ENCODE measurements around the gene PRR35. TPM values are rescaled to one million over a fixed set of nuclear protein-coding genes. Genes with fewer than 3 reads are reported as not detected.

The PRR35 gene
- total and polyA plus RNA-seq, 2 experiments from 2014 or later: not detected

- no peaks in the 10 kb centered on the region for H3K27me3 ChIP-seq (replicated peaks; ENCODE audit: insufficient read depth)
- H3F3A ChIP-seq (ENCODE audit: insufficient read depth): no peaks in the 10 kb centered on the region
- no peaks in the 10 kb centered on the region for H3K36me3 ChIP-seq (ENCODE audit: low read depth)
- H3K9me2 ChIP-seq (ENCODE audit: insufficient read depth): no peaks in the 10 kb centered on the region
- no peaks in the 10 kb centered on the region for H3K4me1 ChIP-seq (ENCODE audit: insufficient read depth)
- H4K20me1 ChIP-seq (ENCODE audit: insufficient read depth): no peaks in the 10 kb centered on the region
- 70 to 73% methylated on average over 7 of the region's 7 CpGs for WGBS, 2 experiments (ENCODE audit: low coverage in 1 of 2, low lambda C conversion rate in 2 of 2, missing lambda C conversion rate in 2 of 2)
- no peaks in the 10 kb centered on the region for H3K9me3 ChIP-seq (ENCODE audit: low read depth)
- no peak for DNase-seq
- H3K27ac ChIP-seq: no peak overlapping the region
- H3K79me2 ChIP-seq (ENCODE audit: insufficient read depth): peaks cover 70% of the 10 kb centered on the region
- H2AFZ ChIP-seq: no peak overlapping the region
- no peak overlapping the region for H3K9ac ChIP-seq
- no peak overlapping the region for H3K4me2 ChIP-seq (ENCODE audit: unreplicated experiment)
- H3K4me3 ChIP-seq: no peak overlapping the region
- TF ChIP-seq EZH2phosphoT487 (IDR thresholded peaks at IDR 0.05; ENCODE audit: insufficient read depth, low read depth): no peak
- in situ Hi-C loops (cut with MboI): no loop called here
Observed at GRCh38 chr16:600781-601180, 40.6 kb downstream of the PRR35 start.

GRCh38 chr16:603933-604332 lies 43.7 kb downstream of the PRR35 start:
- TF ChIP-seq EZH2 (IDR thresholded peaks at IDR 0.05; ENCODE audit: insufficient read depth, poor library complexity, severe bottlenecking): no peak
- no peak for TF ChIP-seq EZH2phosphoT487 (IDR thresholded peaks at IDR 0.05; ENCODE audit: insufficient read depth, low read depth)
- peaks cover 68% of the 10 kb centered on the region for H3K79me2 ChIP-seq (ENCODE audit: insufficient read depth)
- H3K9me2 ChIP-seq (ENCODE audit: insufficient read depth): no peaks in the 10 kb centered on the region
- 76 to 78% methylated on average over 5 of the region's 5 CpGs for WGBS, 2 experiments (ENCODE audit: low coverage in 1 of 2, low lambda C conversion rate in 2 of 2, missing lambda C conversion rate in 2 of 2)
- no peak overlapping the region for H3K27ac ChIP-seq
- in situ Hi-C loops (cut with MboI): no loop called here
- H4K20me1 ChIP-seq (ENCODE audit: insufficient read depth): no peaks in the 10 kb centered on the region
- H3F3A ChIP-seq (ENCODE audit: insufficient read depth): no peaks in the 10 kb centered on the region
- H3K9ac ChIP-seq: no peak overlapping the region
- DNase-seq: no peak
- no peak overlapping the region for H3K4me3 ChIP-seq
- no peaks in the 10 kb centered on the region for H3K9me3 ChIP-seq (ENCODE audit: low read depth)
- no peaks in the 10 kb centered on the region for H3K4me1 ChIP-seq (ENCODE audit: insufficient read depth)
- no peak overlapping the region for H2AFZ ChIP-seq
- no peaks in the 10 kb centered on the region for H3K36me3 ChIP-seq (ENCODE audit: low read depth)
- H3K27me3 ChIP-seq (replicated peaks; ENCODE audit: insufficient read depth): no peaks in the 10 kb centered on the region
- no peak overlapping the region for H3K4me2 ChIP-seq (ENCODE audit: unreplicated experiment)

GRCh38 chr16:606656-607307 lies 46.6 kb downstream of the PRR35 start:
- H3K9me3 ChIP-seq (ENCODE audit: low read depth): no peaks in the 10 kb centered on the region
- H3F3A ChIP-seq (ENCODE audit: insufficient read depth): no peaks in the 10 kb centered on the region
- H3K79me2 ChIP-seq (ENCODE audit: insufficient read depth): peaks cover 60% of the 10 kb centered on the region
- DNase-seq: no peak
- 93 to 94% methylated on average over 22 of the region's 22 CpGs for WGBS, 2 experiments (ENCODE audit: low coverage in 1 of 2, low lambda C conversion rate in 2 of 2, missing lambda C conversion rate in 2 of 2)
- H2AFZ ChIP-seq: no peak overlapping the region
- no peaks in the 10 kb centered on the region for H3K27me3 ChIP-seq (replicated peaks; ENCODE audit: insufficient read depth)
- no peaks in the 10 kb centered on the region for H3K9me2 ChIP-seq (ENCODE audit: insufficient read depth)
- no peaks in the 10 kb centered on the region for H3K4me1 ChIP-seq (ENCODE audit: insufficient read depth)
- H4K20me1 ChIP-seq (ENCODE audit: insufficient read depth): no peaks in the 10 kb centered on the region
- no peak overlapping the region for H3K4me2 ChIP-seq (ENCODE audit: unreplicated experiment)
- in situ Hi-C loops (cut with MboI): no loop called here
- H3K36me3 ChIP-seq (ENCODE audit: low read depth): no peaks in the 10 kb centered on the region
- no peak overlapping the region for H3K27ac ChIP-seq
- H3K4me3 ChIP-seq: no peak overlapping the region
- TF ChIP-seq EZH2phosphoT487 (IDR thresholded peaks at IDR 0.05; ENCODE audit: insufficient read depth, low read depth) (no peak), EZH2 (IDR thresholded peaks at IDR 0.05; ENCODE audit: insufficient read depth, poor library complexity, severe bottlenecking) (no peak)
- H3K9ac ChIP-seq: no peak overlapping the region

GRCh38 chr16:608019-608418 lies 47.8 kb downstream of the PRR35 start:
- Histone ChIP-seq H3K4me1 (ENCODE audit: insufficient read depth) (no peaks in the 10 kb centered on the region), H3K9ac (no peak overlapping the region), H3F3A (ENCODE audit: insufficient read depth) (no peaks in the 10 kb centered on the region), H3K9me3 (ENCODE audit: low read depth) (no peaks in the 10 kb centered on the region), H3K27ac (no peak overlapping the region), H3K9me2 (ENCODE audit: insufficient read depth) (no peaks in the 10 kb centered on the region), H3K79me2 (ENCODE audit: insufficient read depth) (peaks cover 48% of the 10 kb centered on the region), H3K4me2 (ENCODE audit: unreplicated experiment) (no peak overlapping the region), H4K20me1 (ENCODE audit: insufficient read depth) (no peaks in the 10 kb centered on the region), H3K4me3 (no peak overlapping the region), H2AFZ (no peak overlapping the region), H3K36me3 (ENCODE audit: low read depth) (no peaks in the 10 kb centered on the region), H3K27me3 (replicated peaks; ENCODE audit: insufficient read depth) (no peaks in the 10 kb centered on the region)
- 78 to 80% methylated on average over 10 of the region's 10 CpGs for WGBS, 2 experiments (ENCODE audit: low coverage in 1 of 2, low lambda C conversion rate in 2 of 2, missing lambda C conversion rate in 2 of 2)
- DNase-seq: no peak
- TF ChIP-seq EZH2 (IDR thresholded peaks at IDR 0.05; ENCODE audit: insufficient read depth, poor library complexity, severe bottlenecking) (no peak), EZH2phosphoT487 (IDR thresholded peaks at IDR 0.05; ENCODE audit: insufficient read depth, low read depth) (no peak)
- in situ Hi-C loops (cut with MboI): no loop called here

- Histone ChIP-seq H3K4me2 (ENCODE audit: unreplicated experiment) (no peak overlapping the region), H3K9me3 (ENCODE audit: low read depth) (no peaks in the 10 kb centered on the region), H3K9me2 (ENCODE audit: insufficient read depth) (no peaks in the 10 kb centered on the region), H3K79me2 (ENCODE audit: insufficient read depth) (peaks cover 35% of the 10 kb centered on the region), H3K27ac (no peak overlapping the region), H3K4me3 (no peak overlapping the region), H3K36me3 (ENCODE audit: low read depth) (no peaks in the 10 kb centered on the region), H3F3A (ENCODE audit: insufficient read depth) (no peaks in the 10 kb centered on the region), H3K27me3 (replicated peaks; ENCODE audit: insufficient read depth) (no peaks in the 10 kb centered on the region), H2AFZ (no peak overlapping the region), H4K20me1 (ENCODE audit: insufficient read depth) (no peaks in the 10 kb centered on the region), H3K9ac (no peak overlapping the region), H3K4me1 (ENCODE audit: insufficient read depth) (no peaks in the 10 kb centered on the region)
- in situ Hi-C loops (cut with MboI): no loop called here
- TF ChIP-seq EZH2phosphoT487 (IDR thresholded peaks at IDR 0.05; ENCODE audit: insufficient read depth, low read depth): no peak
- TF ChIP-seq EZH2 (IDR thresholded peaks at IDR 0.05; ENCODE audit: insufficient read depth, poor library complexity, severe bottlenecking): no peak
- 93 to 95% methylated on average over 11 to 13 of the region's 13 CpGs for WGBS, 2 experiments (ENCODE audit: low coverage in 1 of 2, low lambda C conversion rate in 2 of 2, missing lambda C conversion rate in 2 of 2)
- DNase-seq: no peak
Observed at GRCh38 chr16:609316-609715, 49.1 kb downstream of the PRR35 start.
